Activated CD8-positive, alpha-beta T cell treated with anti-CD3 and anti-CD28 coated beads for 36 hours (primary cell): Measurements from ENCODE around the gene RGS2. TPM values are rescaled to one million over a fixed set of nuclear protein-coding genes. Genes with fewer than 3 reads are reported as not detected.

Source experiments
- ATAC-seq: fragments of 200-7000 bp; cut with Tn5 transposase; one replicate; pipeline ENCODE4 v1.10.0; 2021; ENCODE audit warnings: mild to moderate bottlenecking, moderate library complexity
- CTCF ChIA-PET: fragments of 350-600 bp; sonication (Branson Sonifier 250); formaldehyde crosslinking; loops from one replicate; lab custom pipeline; 2021; ENCODE audit warnings: antibody characterized with exemption; lab: Charles Lee
- POLR2A ChIA-PET: fragments of 350-600 bp; sonication (Branson Sonifier 250); formaldehyde crosslinking; loops from one replicate; lab custom pipeline; 2021; ENCODE audit warnings: antibody characterized with exemption; lab: Charles Lee
- DNase-seq: peaks from one replicate; pipeline ENCODE4 v3.0.0-alpha.2; 2020
- H3K27ac Mint-ChIP-seq: one replicate; pipeline ENCODE4 v1.8.0; 2021; ENCODE audit warnings: mild to moderate bottlenecking, mixed read lengths
- H3K27me3 Mint-ChIP-seq: one replicate; pipeline ENCODE4 v1.8.0; 2021; ENCODE audit warnings: mixed read lengths
- H3K36me3 Mint-ChIP-seq: one replicate; pipeline ENCODE4 v1.8.0; 2021; ENCODE audit warnings: low read depth, mixed read lengths
- H3K4me1 Mint-ChIP-seq: one replicate; pipeline ENCODE4 v1.8.0; 2021; ENCODE audit warnings: low read depth, mixed read lengths
- H3K4me3 Mint-ChIP-seq: one replicate; pipeline ENCODE4 v1.8.0; 2021; ENCODE audit warnings: mild to moderate bottlenecking, moderate library complexity, mixed read lengths
- H3K9me3 Mint-ChIP-seq: one replicate; pipeline ENCODE4 v1.8.0; 2021; ENCODE audit warnings: mixed read lengths
- CTCF ChIP-seq: fragments of 200-600 bp; IDR thresholded peaks from one replicate; pipeline ENCODE4 v1.8.0; 2022; ENCODE audit warnings: antibody characterized with exemption, mild to moderate bottlenecking
- intact Hi-C: fragments of 100-400 bp; cut with micrococcal nuclease; formaldehyde crosslinking; loops from one replicate; pipeline ENCODE4 v1.10.0; 2022
- total RNA-seq, 2 experiments: library from RNA; stranded (reverse); gene quantifications; one replicate each; pipeline ENCODE4 v1.2.3, GENCODE V29; 2021

Gene RGS2
- total RNA-seq, 2 experiments from 2014 or later: 5.7 to 6.3 TPM

- CTCF ChIA-PET: no interaction called here
- H3K27ac Mint-ChIP-seq: no peak overlapping the region
- DNase-seq: no peak
- no peaks in the 10 kb centered on the region for H3K9me3 Mint-ChIP-seq
- intact Hi-C loops: no loop called here
- H3K36me3 Mint-ChIP-seq: no peaks in the 10 kb centered on the region
- TF ChIP-seq CTCF: no peak
- H3K4me1 Mint-ChIP-seq: no peaks in the 10 kb centered on the region
- ATAC-seq: no peak
- no peak overlapping the region for H3K4me3 Mint-ChIP-seq
- POLR2A ChIA-PET: no interaction called here
- H3K27me3 Mint-ChIP-seq: peaks cover 5% of the 10 kb centered on the region
Measured at GRCh38 chr1:192771341-192771740, 37.5 kb upstream of the RGS2 start.

- H3K36me3 Mint-ChIP-seq: no peaks in the 10 kb centered on the region
- H3K4me1 Mint-ChIP-seq: no peaks in the 10 kb centered on the region
- intact Hi-C loops: no loop called here
- H3K27me3 Mint-ChIP-seq: no peaks in the 10 kb centered on the region
- H3K9me3 Mint-ChIP-seq: no peaks in the 10 kb centered on the region
- no peak for DNase-seq
- CTCF ChIA-PET: no interaction called here
- H3K4me3 Mint-ChIP-seq: no peak overlapping the region
- POLR2A ChIA-PET: no interaction called here
- H3K27ac Mint-ChIP-seq: no peak overlapping the region
- no peak for TF ChIP-seq CTCF
- no peak for ATAC-seq
Measured at GRCh38 chr1:192775631-192776030, 33.2 kb upstream of the RGS2 start.

GRCh38 chr1:192776206-192776605 is 32.6 kb upstream of the RGS2 start:
- Mint-ChIP-seq H3K4me3 (no peak overlapping the region), H3K4me1 (no peaks in the 10 kb centered on the region), H3K9me3 (no peaks in the 10 kb centered on the region), H3K27me3 (no peaks in the 10 kb centered on the region), H3K36me3 (no peaks in the 10 kb centered on the region), H3K27ac (no peak overlapping the region)
- DNase-seq (no peak), ATAC-seq (no peak)
- TF ChIP-seq CTCF: no peak
- intact Hi-C loops: no loop called here
- POLR2A ChIA-PET: no interaction called here
- CTCF ChIA-PET: no interaction called here

GRCh38 chr1:192776998-192777397 is 31.8 kb upstream of the RGS2 start:
- ATAC-seq (no peak), DNase-seq (no peak)
- intact Hi-C loops: no loop called here
- peaks cover 5% of the 10 kb centered on the region for H3K27me3 Mint-ChIP-seq
- H3K4me1 Mint-ChIP-seq: no peaks in the 10 kb centered on the region
- no peak overlapping the region for H3K4me3 Mint-ChIP-seq
- ChIA-PET CTCF (no interaction called here), POLR2A (no interaction called here)
- no peak for TF ChIP-seq CTCF
- no peak overlapping the region for H3K27ac Mint-ChIP-seq
- no peaks in the 10 kb centered on the region for H3K9me3 Mint-ChIP-seq
- H3K36me3 Mint-ChIP-seq: no peaks in the 10 kb centered on the region

GRCh38 chr1:192783791-192784190 is 25.0 kb upstream of the RGS2 start:
- ATAC-seq: no peak

More at GRCh38 chr1:192783791-192784190, 25.0 kb upstream of the RGS2 start:
- intact Hi-C loops: no loop called here
- no peak for TF ChIP-seq CTCF
- peaks cover 19% of the 10 kb centered on the region for H3K27me3 Mint-ChIP-seq
- H3K4me1 Mint-ChIP-seq: no peaks in the 10 kb centered on the region
- no peaks in the 10 kb centered on the region for H3K36me3 Mint-ChIP-seq
- ChIA-PET CTCF (no interaction called here), POLR2A (no interaction called here)
- H3K9me3 Mint-ChIP-seq: no peaks in the 10 kb centered on the region
- DNase-seq: no peak
- no peak overlapping the region for H3K27ac Mint-ChIP-seq
- H3K4me3 Mint-ChIP-seq: no peak overlapping the region
